CD14-positive monocyte (primary cell): ENCODE measurements around the gene HNRNPH2. TPM values are rescaled to one million over a fixed set of nuclear protein-coding genes. Genes with fewer than 3 reads are reported as not detected.

ENCODE experiments used
- DNase-seq, 3 donors: peaks; one replicate each; pipeline ENCODE4 v3.0.0-alpha.2; 2011 to 2022
- H2AFZ ChIP-seq: 2 replicates; pipeline ENCODE4 v1.6.0; 2012; ENCODE audit warnings: mild to moderate bottlenecking, low read depth, low read length, inconsistent platforms; ENCODE audit not compliant: insufficient read depth, poor library complexity, severe bottlenecking
- H3K27ac ChIP-seq, 2 donors: 1 replicate in 1 of 2; 2 replicates in 1 of 2; pipeline ENCODE4 v1.5.1; 2012 to 2013; ENCODE audit warnings: low read length in 2 of 2, control low read depth in 1 of 2, inconsistent platforms in 1 of 2, low read depth in 1 of 2, mild to moderate bottlenecking in 1 of 2
- H3K27me3 ChIP-seq, 2 donors: one replicate each; pipeline versions ENCODE4 v1.6.0 to v1.6.1; 2011 to 2013; ENCODE audit warnings: low read length in 2 of 2; ENCODE audit not compliant: control insufficient read depth in 2 of 2, insufficient read depth in 2 of 2
- H3K36me3 ChIP-seq, 2 donors: replicated peaks in 1 of 2; 1 replicate in 1 of 2; 2 replicates in 1 of 2; pipeline versions ENCODE4 v1.5.1 to v1.6.1; 2012 to 2013; ENCODE audit warnings: low read length in 2 of 2, control low read depth in 1 of 2, inconsistent platforms in 1 of 2, mild to moderate bottlenecking in 1 of 2; ENCODE audit not compliant: insufficient read depth in 2 of 2, control insufficient read depth in 1 of 2
- H3K4me1 ChIP-seq, 2 donors: 1 replicate in 1 of 2; 2 replicates in 1 of 2; pipeline versions ENCODE4 v1.5.1 to v1.6.1; 2012 to 2013; ENCODE audit warnings: low read length in 2 of 2, control low read depth in 1 of 2, inconsistent platforms in 1 of 2, mild to moderate bottlenecking in 1 of 2, moderate library complexity in 1 of 2; ENCODE audit not compliant: insufficient read depth in 2 of 2, control insufficient read depth in 1 of 2
- H3K4me2 ChIP-seq: replicated peaks from 2 replicates; pipeline ENCODE3; 2012; ENCODE audit warnings: low read length, moderate library complexity, mild to moderate bottlenecking; ENCODE audit not compliant: poor library complexity, severe bottlenecking; ENCODE audit errors: extremely low read depth
- H3K4me3 ChIP-seq, 3 experiments: fragments of 200-600 bp in 1 of 3; sonication (generic) in 1 of 3; replicated peaks in 1 of 3; 1 replicate in 2 of 3; 2 replicates in 1 of 3; pipeline ENCODE4 v1.5.1; 2011 to 2013; ENCODE audit warnings: low read length in 3 of 3, mild to moderate bottlenecking in 3 of 3, control low read depth in 2 of 3, low read depth in 2 of 3, inconsistent platforms in 1 of 3, moderate library complexity in 1 of 3
- H3K79me2 ChIP-seq: 2 replicates; pipeline ENCODE4 v1.6.0; 2012; ENCODE audit warnings: mild to moderate bottlenecking, control low read depth, inconsistent platforms, low read length, moderate library complexity; ENCODE audit not compliant: insufficient read depth
- H3K9ac ChIP-seq: 2 replicates; pipeline ENCODE4 v1.6.0; 2017; ENCODE audit warnings: low read length, mild to moderate bottlenecking; ENCODE audit not compliant: insufficient read depth, poor library complexity, severe bottlenecking
- H3K9me3 ChIP-seq, 2 donors: replicated peaks in 1 of 2; 1 replicate in 1 of 2; 2 replicates in 1 of 2; pipeline versions ENCODE4 v1.5.1 to v1.6.1; 2012 to 2013; ENCODE audit warnings: low read length in 2 of 2, control low read depth in 1 of 2; ENCODE audit not compliant: control insufficient read depth in 1 of 2, insufficient read depth in 1 of 2
- H4K20me1 ChIP-seq: 2 replicates; pipeline ENCODE4 v1.6.0; 2012; ENCODE audit warnings: mild to moderate bottlenecking, low read length, control low read depth, moderate library complexity; ENCODE audit not compliant: insufficient read depth
- H3K27ac Mint-ChIP-seq, 7 donors: one replicate each; pipeline ENCODE4 v1.8.0; 2020; ENCODE audit warnings: mild to moderate bottlenecking in 7 of 7, mixed read lengths in 7 of 7, moderate library complexity in 6 of 7, inconsistent platforms in 2 of 7
- H3K27me3 Mint-ChIP-seq, 3 donors: one replicate each; pipeline ENCODE4 v1.8.0; 2021 to 2022; ENCODE audit warnings: low read depth in 3 of 3, mild to moderate bottlenecking in 3 of 3, mixed read lengths in 3 of 3, moderate library complexity in 3 of 3, inconsistent platforms in 1 of 3
- H3K36me3 Mint-ChIP-seq, 2 donors: one replicate each; pipeline ENCODE4 v1.8.0; 2020; ENCODE audit warnings: mixed read lengths in 2 of 2, inconsistent platforms in 1 of 2, mild to moderate bottlenecking in 1 of 2
- H3K4me1 Mint-ChIP-seq: one replicate; pipeline ENCODE4 v1.8.0; 2020; ENCODE audit warnings: mild to moderate bottlenecking, mixed read lengths
- H3K4me3 Mint-ChIP-seq, 2 donors: one replicate each; pipeline ENCODE4 v1.8.0; 2020; ENCODE audit warnings: mild to moderate bottlenecking in 2 of 2, mixed read lengths in 2 of 2, moderate library complexity in 1 of 2
- H3K9me3 Mint-ChIP-seq, 7 donors: one replicate each; pipeline ENCODE4 v1.8.0; 2020 to 2022; ENCODE audit warnings: mixed read lengths in 7 of 7, mild to moderate bottlenecking in 6 of 7, moderate library complexity in 6 of 7, inconsistent platforms in 2 of 7
- WGBS: methylation state at CpG from one replicate; pipeline ENCODE4 v1.1.5; 2013; ENCODE audit warnings: missing lambda C conversion rate; ENCODE audit not compliant: insufficient coverage; 5-methylcytosine and 5-hydroxymethylcytosine counted together
- intact Hi-C, 2 donors: fragments of 100-400 bp; cut with micrococcal nuclease; formaldehyde crosslinking; loops; one replicate each; pipeline versions ENCODE4 v1.15.0 to v1.15.1; 2023
- polyA plus RNA-seq, 3 donors: library from polyadenylated mRNA; depleted of rRNA in 1 of 3; unstranded in 2 of 3; stranded (reverse) in 1 of 3; fragments of 300-500 nt in 2 of 3; fragments of >200 nt in 1 of 3; fragmentation: Illumina TruSeq in 2 of 3; gene quantifications; 1 replicate in 2 of 3; 2 replicates in 1 of 3; pipeline ENCODE4 v1.2.3, GENCODE V29; 2012 to 2021
- TF ChIP-seq, protein P1 (sequence below): fragments of 200-600 bp; IDR thresholded peaks from one replicate; pipeline ENCODE4 v1.8.0; 2022; ENCODE audit warnings: antibody characterized with exemption, mild to moderate bottlenecking

The HNRNPH2 gene
- polyA plus RNA-seq, 3 donors: 27.7 to 163 (median 118) TPM

DNA sequence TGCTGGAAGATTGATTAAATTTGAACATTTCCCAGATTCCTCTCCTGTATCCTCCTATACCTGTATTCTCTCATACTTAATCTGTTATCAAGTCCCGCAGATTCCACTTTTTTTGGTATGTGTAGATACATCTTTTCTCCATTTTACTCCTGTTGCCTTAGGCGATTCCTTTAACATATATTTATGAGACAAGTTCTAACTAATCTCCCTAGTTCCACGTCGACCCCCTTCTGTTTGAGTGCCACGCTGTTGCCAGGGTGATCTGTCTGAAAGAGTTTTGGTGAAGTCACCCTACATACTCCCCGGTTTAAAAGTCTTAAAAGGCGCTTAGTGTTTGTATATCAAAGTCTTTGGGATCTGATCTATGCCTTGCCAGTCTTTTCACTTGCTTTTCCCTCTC lies 2.4 kb downstream of the HNRNPH2 start:
- Histone ChIP-seq H3K4me2 (peak overlapping the region; percentile 11), H3K36me3 (peaks cover 8 to 18% of the 10 kb centered on the region in 2 donors), H3K27me3 (no peaks in the 10 kb centered on the region), H3K79me2 (peaks cover 69% of the 10 kb centered on the region), H3K9me3 (no peaks in the 10 kb centered on the region), H2AFZ (no peak overlapping the region), H3K9ac (no peak overlapping the region), H3K4me3 (no peak overlapping the region), H4K20me1 (no peaks in the 10 kb centered on the region), H3K27ac (no peak overlapping the region), H3K4me1 (peaks cover 29 to 41% of the 10 kb centered on the region in 2 donors)
- WGBS: no CpG with 5 or more reads among the region's 7 CpGs
- no peak overlapping the region for H3K4me3 Mint-ChIP-seq
- H3K36me3 Mint-ChIP-seq: peaks cover 20 to 21% of the 10 kb centered on the region in 2 donors
- H3K27me3 Mint-ChIP-seq: no peaks in the 10 kb centered on the region
- H3K9me3 Mint-ChIP-seq: peaks cover 0 to 11% (median 3%) of the 10 kb centered on the region in 7 donors
- no peak for DNase-seq
- TF ChIP-seq, protein P1, sequence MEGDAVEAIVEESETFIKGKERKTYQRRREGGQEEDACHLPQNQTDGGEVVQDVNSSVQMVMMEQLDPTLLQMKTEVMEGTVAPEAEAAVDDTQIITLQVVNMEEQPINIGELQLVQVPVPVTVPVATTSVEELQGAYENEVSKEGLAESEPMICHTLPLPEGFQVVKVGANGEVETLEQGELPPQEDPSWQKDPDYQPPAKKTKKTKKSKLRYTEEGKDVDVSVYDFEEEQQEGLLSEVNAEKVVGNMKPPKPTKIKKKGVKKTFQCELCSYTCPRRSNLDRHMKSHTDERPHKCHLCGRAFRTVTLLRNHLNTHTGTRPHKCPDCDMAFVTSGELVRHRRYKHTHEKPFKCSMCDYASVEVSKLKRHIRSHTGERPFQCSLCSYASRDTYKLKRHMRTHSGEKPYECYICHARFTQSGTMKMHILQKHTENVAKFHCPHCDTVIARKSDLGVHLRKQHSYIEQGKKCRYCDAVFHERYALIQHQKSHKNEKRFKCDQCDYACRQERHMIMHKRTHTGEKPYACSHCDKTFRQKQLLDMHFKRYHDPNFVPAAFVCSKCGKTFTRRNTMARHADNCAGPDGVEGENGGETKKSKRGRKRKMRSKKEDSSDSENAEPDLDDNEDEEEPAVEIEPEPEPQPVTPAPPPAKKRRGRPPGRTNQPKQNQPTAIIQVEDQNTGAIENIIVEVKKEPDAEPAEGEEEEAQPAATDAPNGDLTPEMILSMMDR: no peak
- peaks cover 32% of the 10 kb centered on the region for H3K4me1 Mint-ChIP-seq
- H3K27ac Mint-ChIP-seq: peak overlapping the region in 5 of 7 donors; percentile 26 to 84 (median 40)
- intact Hi-C loops: no loop called here

DNA sequence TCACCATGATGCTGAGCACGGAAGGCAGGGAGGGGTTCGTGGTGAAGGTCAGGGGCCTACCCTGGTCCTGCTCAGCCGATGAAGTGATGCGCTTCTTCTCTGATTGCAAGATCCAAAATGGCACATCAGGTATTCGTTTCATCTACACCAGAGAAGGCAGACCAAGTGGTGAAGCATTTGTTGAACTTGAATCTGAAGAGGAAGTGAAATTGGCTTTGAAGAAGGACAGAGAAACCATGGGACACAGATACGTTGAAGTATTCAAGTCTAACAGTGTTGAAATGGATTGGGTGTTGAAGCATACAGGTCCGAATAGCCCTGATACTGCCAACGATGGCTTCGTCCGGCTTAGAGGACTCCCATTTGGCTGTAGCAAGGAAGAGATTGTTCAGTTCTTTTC lies 4.0 kb downstream of the HNRNPH2 start:
- Histone ChIP-seq H3K4me1 (peaks cover 23 to 30% of the 10 kb centered on the region in 2 donors), H3K27me3 (no peaks in the 10 kb centered on the region), H3K36me3 (peaks cover 8 to 18% of the 10 kb centered on the region in 2 donors), H3K27ac (peak overlapping the region; percentile 47 to 55), H3K79me2 (peaks cover 53% of the 10 kb centered on the region), H3K4me2 (no peak overlapping the region), H3K9ac (no peak overlapping the region), H3K4me3 (no peak overlapping the region), H3K9me3 (no peaks in the 10 kb centered on the region), H4K20me1 (no peaks in the 10 kb centered on the region), H2AFZ (no peak overlapping the region)
- H3K27ac Mint-ChIP-seq: peak overlapping the region in 6 of 7 donors; percentile 68 to 82 (median 78)
- WGBS: 0% methylated on average over 1 of the region's 10 CpGs
- peaks cover 0 to 10% (median 3%) of the 10 kb centered on the region in 7 donors for H3K9me3 Mint-ChIP-seq
- TF ChIP-seq, protein P1: no peak
- peaks cover 20 to 21% of the 10 kb centered on the region in 2 donors for H3K36me3 Mint-ChIP-seq
- peaks cover 31% of the 10 kb centered on the region for H3K4me1 Mint-ChIP-seq
- H3K4me3 Mint-ChIP-seq: no peak overlapping the region
- intact Hi-C loops: no loop called here
- H3K27me3 Mint-ChIP-seq: no peaks in the 10 kb centered on the region
- peak; percentile 10 to 39 (median 17) for DNase-seq
